Upper lobe of left lung (tissue), 4 donors: Measurements from ENCODE around the gene DCBLD1.

Experiments used
- CTCF ChIP-seq, 6 experiments: fragments of 450-650 bp in 4 of 6; fragments of 200-600 bp in 2 of 6; sonication (generic) in 2 of 6; IDR thresholded peaks; one replicate each; pipeline ENCODE4 v1.5.1; 2016 to 2019; ENCODE audit warnings: antibody characterized with exemption in 6 of 6
- EP300 ChIP-seq, 4 donors: sonication (generic); formaldehyde crosslinking; IDR thresholded peaks; one replicate each; pipeline ENCODE4 v1.5.1; 2017; ENCODE audit warnings: antibody characterized with exemption in 4 of 4, control low read depth in 2 of 4
- POLR2AphosphoS5 ChIP-seq, 2 donors: sonication (generic); formaldehyde crosslinking; IDR thresholded peaks; one replicate each; pipeline ENCODE4 v1.5.1; 2017; ENCODE audit warnings: antibody characterized with exemption in 2 of 2

DNA sequence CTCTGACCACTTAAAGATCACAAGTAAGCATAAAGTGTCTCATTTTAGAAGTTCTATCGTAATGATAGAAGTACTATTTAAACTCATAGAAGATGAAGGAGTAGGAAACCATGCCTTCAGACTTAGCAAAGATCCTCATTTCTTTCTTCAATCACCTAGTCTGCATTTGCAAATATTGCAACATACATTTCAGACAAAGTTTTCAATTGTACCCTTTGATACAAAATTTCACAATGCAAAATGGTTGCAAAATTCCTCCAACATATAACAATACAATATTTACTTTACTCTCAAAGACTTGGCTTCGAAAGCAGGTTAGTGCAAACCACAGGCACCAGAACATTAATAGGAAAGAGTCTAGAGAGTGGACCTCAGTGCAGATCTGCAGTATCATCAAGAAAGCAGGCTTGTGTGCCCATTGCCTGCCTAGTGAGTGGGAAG is 40.6 kb upstream of the DCBLD1 start:
- TF ChIP-seq CTCF (IDR thresholded peaks at IDR 0.05) (no peak), EP300 (IDR thresholded peaks at IDR 0.05) (peak in 1 of 4 donors; percentile 84), POLR2AphosphoS5 (IDR thresholded peaks at IDR 0.05) (no peak)
